ENCODE measurements around the gene UXS1. TPM values are rescaled to one million over a fixed set of nuclear protein-coding genes. Genes with fewer than 3 reads are reported as not detected.

UXS1 gene
- total and polyA plus RNA-seq, 2 of the 8 experiments (the other 6 are each of a cell fraction or from before 2014, with no cell fraction given) = 44.5 to 63.4 TPM

GRCh38 chr2:106065268-106065982 is 128.7 kb downstream of the UXS1 start (continued):
- TF ChIP-seq CHD2 (IDR thresholded peaks at IDR 0.05; ENCODE audit: low read length) = no peak

Data from H1 (cell line).